GM12874 (cell line): ENCODE measurements around the gene MEIOB.

Source experiments
- CTCF ChIP-seq: IDR thresholded peaks from 2 replicates; pipeline ENCODE4 v1.5.1; 2011; ENCODE audit warnings: low read depth, mild to moderate bottlenecking, control low read depth, low read length, moderate library complexity; ENCODE audit not compliant: insufficient read depth

MEIOB gene

GRCh38 chr16:1809281-1809801 lies 62.6 kb downstream of the MEIOB start:
- no peak for TF ChIP-seq CTCF

- TF ChIP-seq CTCF: no peak
These were observed 63.3 kb downstream of the MEIOB start for GRCh38 chr16:1808691-1809090.

DNA sequence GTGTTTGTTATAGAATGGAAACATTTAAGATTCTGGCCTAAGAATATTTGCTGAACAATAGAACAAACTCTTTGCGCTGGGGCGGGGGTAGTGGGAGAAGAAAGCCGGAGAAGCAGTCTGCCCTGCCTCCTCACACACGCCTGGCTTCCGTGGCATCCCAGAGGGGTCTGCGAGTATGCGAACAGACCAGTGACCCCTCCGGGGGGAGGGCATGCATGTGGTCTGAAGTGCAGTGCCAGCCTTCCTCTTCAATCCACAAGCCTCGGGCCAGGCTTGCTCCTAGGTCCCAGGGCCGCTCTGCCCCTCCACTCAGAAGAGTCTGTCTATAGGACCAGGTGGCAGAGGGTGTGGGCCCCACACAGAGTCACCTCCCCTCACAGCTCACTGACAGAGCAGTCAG lies 64.3 kb downstream of the MEIOB start:
- no peak for TF ChIP-seq CTCF

DNA sequence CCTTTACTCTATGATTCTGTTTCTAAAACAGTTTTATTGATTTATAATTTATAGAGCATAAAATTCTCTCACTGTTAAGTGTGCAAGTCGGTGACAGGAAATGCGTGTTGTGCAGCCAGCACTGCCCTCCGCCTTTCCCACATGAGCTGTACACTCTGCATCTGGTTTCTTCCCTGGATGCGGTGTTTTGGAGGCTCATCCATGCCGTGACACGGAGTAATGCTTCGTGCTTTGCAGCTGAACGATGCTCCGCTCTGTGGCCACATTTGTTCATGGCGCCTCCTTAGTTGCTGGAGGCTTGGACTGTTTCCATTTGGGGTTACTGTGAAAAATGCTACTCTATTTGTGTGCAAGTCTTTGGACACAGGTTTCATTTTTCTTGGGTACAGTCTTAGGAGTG lies 71.3 kb downstream of the MEIOB start:
- no peak for TF ChIP-seq CTCF

DNA sequence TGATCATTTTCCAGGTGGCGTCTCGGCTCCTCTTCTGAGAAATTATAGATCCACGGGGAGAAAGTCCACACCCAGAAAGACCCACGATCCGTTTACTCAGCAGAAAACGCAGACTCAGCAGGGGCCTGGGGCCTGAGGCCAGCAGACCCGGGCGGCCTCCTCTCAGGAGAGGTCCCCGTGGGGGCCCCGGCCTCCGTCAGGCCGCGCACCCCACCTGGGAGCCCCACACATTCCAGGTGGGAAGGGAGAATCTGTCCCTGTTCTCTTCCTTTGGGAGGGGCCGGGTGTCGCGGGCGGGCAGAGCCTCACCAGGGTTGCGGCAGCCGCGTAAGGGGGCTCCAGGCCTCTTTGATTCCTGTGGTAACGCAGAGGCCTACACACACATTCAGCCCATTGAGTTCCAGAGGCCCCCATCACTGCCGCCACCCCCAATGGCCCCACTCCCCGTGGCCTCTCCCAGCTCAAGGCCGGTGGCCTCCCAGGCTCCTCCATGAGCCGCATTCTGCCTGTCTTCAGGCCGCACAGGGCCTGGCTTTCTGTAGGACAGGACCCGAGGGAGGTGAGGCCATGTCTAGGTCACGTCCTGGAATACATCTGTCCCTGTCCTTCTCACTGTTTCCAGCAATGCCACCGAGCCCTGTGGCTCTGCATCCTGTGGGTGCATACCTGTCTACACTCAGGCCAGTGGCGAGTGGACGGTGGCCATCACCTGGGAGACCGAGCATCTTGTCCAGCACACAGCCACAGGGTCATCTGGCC lies 76.9 kb downstream of the MEIOB start:
- TF ChIP-seq CTCF: no peak

- no peak for TF ChIP-seq CTCF
These were observed 77.6 kb downstream of the MEIOB start for GRCh38 chr16:1794221-1794871.

GRCh38 chr16:1793578-1794220 lies 78.3 kb downstream of the MEIOB start, which contains the start of gene IGFALS:
TSS of gene IGFALS (minus strand) at chr16:1793705. CDS start at chr16:1793652, 53 bp downstream.
- TF ChIP-seq CTCF: no peak
